ENCODE data around the gene SOX15. TPM values are rescaled to one million over a fixed set of nuclear protein-coding genes. Genes with fewer than 3 reads are reported as not detected.

Gene SOX15
- total and polyA plus RNA-seq, 2 of the 4 experiments (the other 2 are of a cell fraction) = 0.18 to 0.62 TPM

- Histone ChIP-seq H3K79me1 (ENCODE audit: low read depth in 1 of 2, low read length in 2 of 2) (peaks cover 10 to 57% of the 10 kb centered on the region in 2 experiments; a peak in 3 of 4 replicates), H2BK5ac (ENCODE audit: low read depth, low read length, poor library complexity, severe bottlenecking) (peak overlapping the region; percentile 95), H3K4me3 (ENCODE audit: insufficient read depth, low read depth, low read length) (peak overlapping the region; percentile 57), H4K91ac (ENCODE audit: insufficient read depth, low read depth, low read length) (peak overlapping the region; percentile 89), H3K9ac (ENCODE audit: low read depth, low read length) (peak overlapping the region; percentile 93), H4K8ac (ENCODE audit: low read depth in 2 of 2, low read length in 2 of 2) (peak overlapping the region; percentile 76 to 96), H3K9me3 (ENCODE audit: control insufficient read depth, insufficient read depth, low read length) (no peaks in the 10 kb centered on the region), H3K27me3 (ENCODE audit: control insufficient read depth, insufficient read depth, low read length) (no peaks in the 10 kb centered on the region), H2AFZ (replicated peaks; ENCODE audit: low read length, poor library complexity) (peak overlapping the region; percentile 90), H2AK9ac (replicated peaks; ENCODE audit: low read depth, low read length, poor library complexity) (peak overlapping the region; percentile 99), H2AK5ac (ENCODE audit: low read depth, low read length) (peak overlapping the region; percentile 96), H3K18ac (ENCODE audit: low read depth, low read length) (peak overlapping the region; percentile 74), H3K4me2 (ENCODE audit: low read depth, low read length) (peak overlapping the region; percentile 94), H3K27ac (ENCODE audit: insufficient read depth, low read length) (peak overlapping the region; percentile 85), H3K36me3 (ENCODE audit: control insufficient read depth, insufficient read depth, low read length) (peaks cover 57% of the 10 kb centered on the region), H3K4ac (ENCODE audit: low read depth, low read length) (peak overlapping the region; percentile 100), H3K14ac (replicated peaks; ENCODE audit: low read depth, low read length) (peak overlapping the region; percentile 100), H4K5ac (ENCODE audit: low read depth, low read length) (peak overlapping the region; percentile 91), H4K20me1 (ENCODE audit: insufficient read depth, low read length) (peaks cover 46% of the 10 kb centered on the region), H2BK20ac (ENCODE audit: low read depth, low read length) (0 out of 2 replicates have a peak overlapping the region, but pooled peaks have one; percentile 16), H3K23ac (ENCODE audit: low read depth, low read length) (peak overlapping the region; percentile 96), H2BK120ac (ENCODE audit: low read depth, low read length) (peak overlapping the region; percentile 80), H2BK15ac (ENCODE audit: low read depth, low read length) (0 out of 3 replicates have a peak overlapping the region, but pooled peaks have one; percentile 16), H3K4me1 (ENCODE audit: control insufficient read depth, insufficient read depth, low read length) (peaks cover 8% of the 10 kb centered on the region), H3K56ac (ENCODE audit: extremely low read depth, insufficient read depth, low read length) (peak overlapping the region; percentile 83), H3K9me1 (ENCODE audit: insufficient read depth, low read length) (peaks cover 9% of the 10 kb centered on the region; the same call in 1 of the 2 replicates)
- no TSS peak for BruUV-seq (replicated peaks)
- DNase-seq = no peak
- dilution Hi-C loops (cut with HindIII; ENCODE audit: low sequenced_read_pairs, unreplicated experiment) (no loop called here), intact Hi-C loops (cut with micrococcal nuclease) (loop anchor here (5.0 kb wide), 1 partner anchor 270 kb away; no protein-coding TSS in a partner anchor), in situ Hi-C loops (cut with MboI; ENCODE audit: low sequenced_read_pairs) (no loop called here)
- ChIA-PET POLR2A (ENCODE audit: unreplicated experiment) (no interaction called here), CTCF (interaction anchor here (1.2 kb wide), 1 partner anchor 11 kb away, joined by 4 read pairs; no protein-coding TSS in a partner anchor)
- 5% methylated on average over 4 of the region's 11 CpGs; no CpG with 5 or more reads in 1 of the 2 experiments for WGBS, 2 experiments (ENCODE audit: extremely low coverage in 2 of 2, insufficient read length in 1 of 2)
- no peak for TF ChIP-seq FOS (IDR thresholded peaks at IDR 0.05; ENCODE audit: low read depth, low read length)
- no peak for TF ChIP-seq MAZ (IDR thresholded peaks at IDR 0.05; ENCODE audit: borderline replicate concordance, low read depth, low read length)
- no peak for TF ChIP-seq RFX5 (IDR thresholded peaks at IDR 0.05; ENCODE audit: low read depth, low read length)
- no peak for TF ChIP-seq SMC3 (IDR thresholded peaks at IDR 0.05; ENCODE audit: low read depth, low read length)
- TF ChIP-seq CEBPB (IDR thresholded peaks at IDR 0.05; ENCODE audit: low read depth, low read length) = no peak
- no peak for TF ChIP-seq POLR2A (IDR thresholded peaks at IDR 0.05; ENCODE audit: low read depth, low read length)
- no peak for TF ChIP-seq CTCF (conservative IDR thresholded peaks at IDR 0.05; ENCODE audit: low read depth, low read length)
- no peak for TF ChIP-seq NFE2L2 (IDR thresholded peaks at IDR 0.05; ENCODE audit: low read depth, low read length)
- peak; percentile 99 for TF ChIP-seq BHLHE40 (IDR thresholded peaks at IDR 0.05; ENCODE audit: low read depth, low read length)
- no peak for TF ChIP-seq MAFK (IDR thresholded peaks at IDR 0.05; ENCODE audit: low read depth, low read length)
- TF ChIP-seq, protein P1, sequence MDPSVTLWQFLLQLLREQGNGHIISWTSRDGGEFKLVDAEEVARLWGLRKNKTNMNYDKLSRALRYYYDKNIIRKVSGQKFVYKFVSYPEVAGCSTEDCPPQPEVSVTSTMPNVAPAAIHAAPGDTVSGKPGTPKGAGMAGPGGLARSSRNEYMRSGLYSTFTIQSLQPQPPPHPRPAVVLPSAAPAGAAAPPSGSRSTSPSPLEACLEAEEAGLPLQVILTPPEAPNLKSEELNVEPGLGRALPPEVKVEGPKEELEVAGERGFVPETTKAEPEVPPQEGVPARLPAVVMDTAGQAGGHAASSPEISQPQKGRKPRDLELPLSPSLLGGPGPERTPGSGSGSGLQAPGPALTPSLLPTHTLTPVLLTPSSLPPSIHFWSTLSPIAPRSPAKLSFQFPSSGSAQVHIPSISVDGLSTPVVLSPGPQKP (IDR thresholded peaks at IDR 0.05; ENCODE audit: borderline replicate concordance, low read depth, low read length) = no peak
- peak; percentile 98 for TF ChIP-seq MXI1 (IDR thresholded peaks at IDR 0.05; ENCODE audit: borderline replicate concordance, low read depth, low read length)
- TF ChIP-seq RCOR1 (IDR thresholded peaks at IDR 0.05; ENCODE audit: insufficient replicate concordance, low read length) = no peak
- TF ChIP-seq CHD1 (IDR thresholded peaks at IDR 0.05; ENCODE audit: low read depth, low read length) = no peak
- TF ChIP-seq RAD21 (IDR thresholded peaks at IDR 0.05; ENCODE audit: low read length) = no peak
- peak; percentile 99 for TF ChIP-seq USF2 (IDR thresholded peaks at IDR 0.05; ENCODE audit: low read depth, low read length)
- ATAC-seq (ENCODE audit: low read depth) = no peak
Observed at GRCh38 chr17:7572338-7572587, 17.6 kb downstream of the SOX15 start.
